Stimulated activated CD8-positive, alpha-beta memory T cell treated with anti-CD3 and anti-CD28 coated beads, Interleukin-12 subunit alpha, Interleukin-12 subunit beta, amount 100 ng/mL, for 4 hours (primary cell): ENCODE measurements around the gene SPACA4.

ENCODE experiments used
- DNase-seq: peaks from one replicate; pipeline ENCODE4 v3.0.0-alpha.2; 2020; ENCODE audit warnings: low read depth

Gene SPACA4

GRCh38 chr19:48596679-48597465, 9.7 kb upstream of the SPACA4 start:
- DNase-seq, result no peak

GRCh38 chr19:48598996-48599700, 7.4 kb upstream of the SPACA4 start:
- no peak for DNase-seq

GRCh38 chr19:48600679-48601417, 5.7 kb upstream of the SPACA4 start:
- no peak for DNase-seq

GRCh38 chr19:48603001-48603400, 3.5 kb upstream of the SPACA4 start:
- no peak for DNase-seq

- DNase-seq, result no peak
Observed at GRCh38 chr19:48603449-48603848, 3.1 kb upstream of the SPACA4 start.

GRCh38 chr19:48603850-48604249, 2.7 kb upstream of the SPACA4 start:
- DNase-seq, result no peak

- DNase-seq, result no peak
Observed at GRCh38 chr19:48607359-48607755, 815 bp downstream of the SPACA4 start.

- DNase-seq, result no peak
Observed at GRCh38 chr19:48608798-48609263, 2.3 kb downstream of the SPACA4 start.

- no peak for DNase-seq
Observed at GRCh38 chr19:48609571-48610108, 3.1 kb downstream of the SPACA4 start.

GRCh38 chr19:48611872-48612271, 5.3 kb downstream of the SPACA4 start:
- DNase-seq, result no peak

- no peak for DNase-seq
Observed at GRCh38 chr19:48613024-48613851, 6.7 kb downstream of the SPACA4 start.

- no peak for DNase-seq
Observed at GRCh38 chr19:48613852-48614435, 7.4 kb downstream of the SPACA4 start.

GRCh38 chr19:48614436-48615230, 8.1 kb downstream of the SPACA4 start, which contains the start of gene FAM83E:
Gene FAM83E, minus strand, starts transcription at chr19:48615076. Its CDS starts 1,704 bp downstream, at chr19:48613372.
- no peak for DNase-seq

- no peak for DNase-seq
Observed at GRCh38 chr19:48615231-48616040, 8.9 kb downstream of the SPACA4 start.

GRCh38 chr19:48616041-48616436, 9.5 kb downstream of the SPACA4 start:
- no peak for DNase-seq

- no peak for DNase-seq
Observed at GRCh38 chr19:48616491-48617056, 10.0 kb downstream of the SPACA4 start.

- no peak for DNase-seq
Observed at GRCh38 chr19:48617146-48617937, 10.8 kb downstream of the SPACA4 start.

GRCh38 chr19:48618278-48618915, 11.9 kb downstream of the SPACA4 start:
- no peak for DNase-seq
